IMR-90 (cell line): ENCODE data around the gene GRM8. TPM values are rescaled to one million over a fixed set of nuclear protein-coding genes. Genes with fewer than 3 reads are reported as not detected.

Source experiments
- ATAC-seq: fragments of 200-7000 bp; cut with Tn5 transposase; 2 replicates; pipeline ENCODE4 v1.9.1; 2020; ENCODE audit warnings: low read depth, mild to moderate bottlenecking, moderate library complexity
- BruUV-seq: library from RNA; stranded (reverse); fragments of 400-500 nt; replicated peaks from 2 replicates; lab custom pipeline; 2021; lab: Mats Ljungman, UMichigan
- CTCF ChIA-PET: fragments of 300-600 bp; formaldehyde crosslinking; extraction: SDS; loops from one replicate; lab custom pipeline; 2021; ENCODE audit warnings: antibody characterized with exemption; lab: Yijun Ruan, JAX
- POLR2A ChIA-PET: fragments of 300-600 bp; sonication (Branson Sonifier 250); formaldehyde crosslinking; loops from one replicate; lab custom pipeline; 2022; ENCODE audit warnings: antibody characterized with exemption; ENCODE audit not compliant: unreplicated experiment; lab: Charles Lee
- DNase-seq: peaks from one replicate; pipeline ENCODE4 v3.0.0; 2013
- H2AFZ ChIP-seq: replicated peaks from 2 replicates; pipeline ENCODE3; 2013; ENCODE audit warnings: low read length, mild to moderate bottlenecking; ENCODE audit not compliant: poor library complexity
- H2AK5ac ChIP-seq: 2 replicates; pipeline ENCODE4 v1.6.1; 2013; ENCODE audit warnings: low read depth, low read length, inconsistent platforms
- H2AK9ac ChIP-seq: replicated peaks from 2 replicates; pipeline ENCODE3; 2013; ENCODE audit warnings: mild to moderate bottlenecking, low read depth, low read length, moderate library complexity; ENCODE audit not compliant: poor library complexity
- H2BK120ac ChIP-seq: 2 replicates; pipeline ENCODE4 v1.6.1; 2013; ENCODE audit warnings: low read depth, low read length, inconsistent platforms
- H2BK15ac ChIP-seq: 3 replicates; pipeline ENCODE4 v1.6.1; 2013; ENCODE audit warnings: low read depth, low read length, inconsistent platforms
- H2BK20ac ChIP-seq: 2 replicates; pipeline ENCODE4 v1.6.1; 2013; ENCODE audit warnings: low read depth, mild to moderate bottlenecking, inconsistent platforms, low read length, moderate library complexity
- H2BK5ac ChIP-seq: 2 replicates; pipeline ENCODE4 v1.6.1; 2013; ENCODE audit warnings: mild to moderate bottlenecking, low read depth, low read length, inconsistent platforms; ENCODE audit not compliant: poor library complexity, severe bottlenecking
- H3K14ac ChIP-seq: replicated peaks from 2 replicates; pipeline ENCODE4 v1.6.1; 2013; ENCODE audit warnings: low read depth, low read length, inconsistent platforms
- H3K18ac ChIP-seq: 2 replicates; pipeline ENCODE4 v1.6.1; 2013; ENCODE audit warnings: low read depth, low read length, control low read depth
- H3K23ac ChIP-seq: 2 replicates; pipeline ENCODE4 v1.6.1; 2013; ENCODE audit warnings: low read depth, low read length, inconsistent platforms
- H3K27ac ChIP-seq: 2 replicates; pipeline ENCODE4 v1.5.1; 2013; ENCODE audit warnings: mild to moderate bottlenecking, control low read depth, low read length; ENCODE audit not compliant: insufficient read depth
- H3K27me3 ChIP-seq: 2 replicates; pipeline ENCODE4 v1.6.1; 2013; ENCODE audit warnings: low read length; ENCODE audit not compliant: control insufficient read depth, insufficient read depth
- H3K36me3 ChIP-seq: 2 replicates; pipeline ENCODE4 v1.6.1; 2013; ENCODE audit warnings: low read length, mixed read lengths; ENCODE audit not compliant: control insufficient read depth, insufficient read depth
- H3K4ac ChIP-seq: 2 replicates; pipeline ENCODE4 v1.6.1; 2013; ENCODE audit warnings: low read depth, low read length, inconsistent platforms
- H3K4me1 ChIP-seq: 2 replicates; pipeline ENCODE4 v1.6.1; 2013; ENCODE audit warnings: low read length, mixed read lengths; ENCODE audit not compliant: control insufficient read depth, insufficient read depth
- H3K4me2 ChIP-seq: 2 replicates; pipeline ENCODE4 v1.6.1; 2013; ENCODE audit warnings: low read depth, mild to moderate bottlenecking, control low read depth, low read length, moderate library complexity
- H3K4me3 ChIP-seq: 2 replicates; pipeline ENCODE4 v1.5.1; 2013; ENCODE audit warnings: low read depth, mild to moderate bottlenecking, control low read depth, low read length, moderate library complexity; ENCODE audit not compliant: insufficient read depth
- H3K56ac ChIP-seq: 2 replicates; pipeline ENCODE4 v1.6.1; 2013; ENCODE audit warnings: low read length, inconsistent platforms; ENCODE audit not compliant: insufficient read depth; ENCODE audit errors: extremely low read depth
- H3K79me1 ChIP-seq, 2 experiments: 2 replicates each; pipeline ENCODE4 v1.6.1; 2013; ENCODE audit warnings: low read length in 2 of 2, inconsistent platforms in 1 of 2, low read depth in 1 of 2
- H3K9ac ChIP-seq: 2 replicates; pipeline ENCODE4 v1.6.1; 2013; ENCODE audit warnings: low read depth, low read length, control low read depth
- H3K9me1 ChIP-seq: 2 replicates; pipeline ENCODE4 v1.6.1; 2013; ENCODE audit warnings: low read length, inconsistent platforms; ENCODE audit not compliant: insufficient read depth
- H3K9me3 ChIP-seq: 2 replicates; pipeline ENCODE4 v1.6.1; 2013; ENCODE audit warnings: low read length; ENCODE audit not compliant: control insufficient read depth, insufficient read depth
- H4K20me1 ChIP-seq: 2 replicates; pipeline ENCODE4 v1.6.1; 2013; ENCODE audit warnings: low read length, inconsistent platforms; ENCODE audit not compliant: insufficient read depth
- H4K5ac ChIP-seq: 2 replicates; pipeline ENCODE4 v1.6.1; 2013; ENCODE audit warnings: mild to moderate bottlenecking, low read depth, low read length, control low read depth
- H4K8ac ChIP-seq, 2 experiments: 2 replicates each; pipeline ENCODE4 v1.6.1; 2013; ENCODE audit warnings: low read depth in 2 of 2, low read length in 2 of 2, control low read depth in 1 of 2, inconsistent platforms in 1 of 2
- H4K91ac ChIP-seq: 2 replicates; pipeline ENCODE4 v1.6.1; 2013; ENCODE audit warnings: low read depth, low read length, inconsistent platforms; ENCODE audit not compliant: insufficient read depth
- BHLHE40 ChIP-seq: fragments of 150-350 bp; IDR thresholded peaks from 2 replicates; pipeline ENCODE4 v1.6.1; 2016; ENCODE audit warnings: mild to moderate bottlenecking, low read depth, low read length
- CEBPB ChIP-seq: IDR thresholded peaks from 2 replicates; pipeline ENCODE4 v1.6.1; 2012; ENCODE audit warnings: low read depth, low read length, improper control_type of control experiment
- CHD1 ChIP-seq: IDR thresholded peaks from 2 replicates; pipeline ENCODE4 v1.6.1; 2012; ENCODE audit warnings: low read depth, low read length, improper control_type of control experiment
- CTCF ChIP-seq: conservative IDR thresholded peaks from 2 replicates; pipeline ENCODE4 v1.5.1; 2012; ENCODE audit warnings: mild to moderate bottlenecking, low read depth, low read length, improper control_type of control experiment
- ELK1 ChIP-seq: fragments of 150-350 bp; IDR thresholded peaks from 2 replicates; pipeline ENCODE4 v1.6.1; 2016; ENCODE audit warnings: low read depth, mild to moderate bottlenecking, low read length, moderate library complexity, borderline replicate concordance
- FOS ChIP-seq: fragments of 150-350 bp; IDR thresholded peaks from 2 replicates; pipeline ENCODE4 v1.6.1; 2016; ENCODE audit warnings: low read depth, low read length
- MAFK ChIP-seq: IDR thresholded peaks from 2 replicates; pipeline ENCODE4 v1.6.1; 2012; ENCODE audit warnings: low read depth, low read length, improper control_type of control experiment
- MAZ ChIP-seq: IDR thresholded peaks from 2 replicates; pipeline ENCODE4 v1.6.1; 2012; ENCODE audit warnings: low read depth, mild to moderate bottlenecking, low read length, improper control_type of control experiment, moderate library complexity, borderline replicate concordance
- MXI1 ChIP-seq: IDR thresholded peaks from 2 replicates; pipeline ENCODE4 v1.6.1; 2012; ENCODE audit warnings: low read depth, mild to moderate bottlenecking, low read length, moderate library complexity, borderline replicate concordance
- NFE2L2 ChIP-seq: fragments of 150-350 bp; IDR thresholded peaks from 2 replicates; pipeline ENCODE4 v1.6.1; 2016; ENCODE audit warnings: low read depth, mild to moderate bottlenecking, low read length
- POLR2A ChIP-seq: IDR thresholded peaks from 2 replicates; pipeline ENCODE4 v1.6.1; 2012; ENCODE audit warnings: mild to moderate bottlenecking, low read depth, low read length
- RAD21 ChIP-seq: IDR thresholded peaks from 2 replicates; pipeline ENCODE4 v1.6.1; 2012; ENCODE audit warnings: low read length, improper control_type of control experiment
- RCOR1 ChIP-seq: IDR thresholded peaks from 2 replicates; pipeline ENCODE4 v1.6.1; 2012; ENCODE audit warnings: mild to moderate bottlenecking, low read length, improper control_type of control experiment; ENCODE audit not compliant: insufficient replicate concordance
- RFX5 ChIP-seq: IDR thresholded peaks from 2 replicates; pipeline ENCODE4 v1.8.0; 2012; ENCODE audit warnings: low read depth, mild to moderate bottlenecking, low read length, moderate library complexity
- SMC3 ChIP-seq: fragments of 150-350 bp; IDR thresholded peaks from 2 replicates; pipeline ENCODE4 v1.6.1; 2016; ENCODE audit warnings: low read depth, mild to moderate bottlenecking, antibody characterized with exemption, low read length, moderate library complexity
- USF2 ChIP-seq: fragments of 150-350 bp; IDR thresholded peaks from 2 replicates; pipeline ENCODE4 v1.6.1; 2017; ENCODE audit warnings: mild to moderate bottlenecking, antibody characterized with exemption, low read length, low read depth
- WGBS, 2 experiments: methylation state at CpG; one replicate each; pipeline versions ENCODE4 v1.1.5 to v1.1.7; 2013; ENCODE audit warnings: missing lambda C conversion rate in 2 of 2; ENCODE audit not compliant: insufficient read length in 1 of 2; ENCODE audit errors: extremely low coverage in 2 of 2; 5-methylcytosine and 5-hydroxymethylcytosine counted together
- dilution Hi-C: fragments of 300-500 bp; cut with HindIII; formaldehyde crosslinking; loops from one replicate; pipeline ENCODE4 v1.14.3; 2018; ENCODE audit warnings: low sequenced_read_pairs; ENCODE audit not compliant: unreplicated experiment
- in situ Hi-C: fragments of 300-500 bp; cut with MboI; formaldehyde crosslinking; loops from 3 replicates; pipeline ENCODE4 v1.14.3; 2019; ENCODE audit warnings: low sequenced_read_pairs, inconsistent platforms, mixed read lengths
- intact Hi-C: fragments of 100-400 bp; cut with micrococcal nuclease; formaldehyde crosslinking; loops from 2 replicates; pipeline ENCODE4 v1.10.0; 2022
- polyA plus RNA-seq, 3 experiments: library from polyadenylated mRNA; depleted of rRNA; stranded (reverse); fragments of >200 nt; gene quantifications; 2 replicates each; pipeline ENCODE4 v1.2.3, GENCODE V29; 2012; ENCODE audit warnings: low replicate concordance in 1 of 3
- total RNA-seq: library from RNA; depleted of rRNA; stranded (reverse); fragments of >200 nt; gene quantifications from 2 replicates; pipeline ENCODE4 v1.2.3, GENCODE V29; 2012

The GRM8 gene
- total and polyA plus RNA-seq, 2 of the 4 experiments (the other 2 are of a cell fraction) = not detected

- no CpG with 5 or more reads among the region's 4 CpGs for WGBS, 2 experiments
- dilution Hi-C loops (no loop called here), intact Hi-C loops (no loop called here), in situ Hi-C loops (no loop called here)
- Histone ChIP-seq H3K23ac (no peak overlapping the region), H3K9me1 (no peaks in the 10 kb centered on the region), H3K27me3 (no peaks in the 10 kb centered on the region), H3K56ac (no peak overlapping the region), H2AFZ (no peak overlapping the region), H3K9ac (no peak overlapping the region), H4K20me1 (no peaks in the 10 kb centered on the region), H3K14ac (no peak overlapping the region), H3K36me3 (no peaks in the 10 kb centered on the region), H3K18ac (no peak overlapping the region), H3K4ac (no peak overlapping the region), H4K5ac (no peak overlapping the region), H2BK120ac (no peak overlapping the region), H3K79me1 (no peaks in the 10 kb centered on the region), H2BK15ac (no peak overlapping the region), H3K4me2 (no peak overlapping the region), H4K91ac (no peak overlapping the region), H3K9me3 (peaks cover 10% of the 10 kb centered on the region), H3K4me3 (no peak overlapping the region), H3K27ac (no peak overlapping the region), H4K8ac (no peak overlapping the region), H2BK20ac (no peak overlapping the region), H2BK5ac (no peak overlapping the region), H3K4me1 (no peaks in the 10 kb centered on the region), H2AK9ac (no peak overlapping the region), H2AK5ac (no peak overlapping the region)
- no peak for TF ChIP-seq CEBPB
- no peak for TF ChIP-seq NFE2L2
- no peak for TF ChIP-seq RCOR1
- TF ChIP-seq FOS = no peak
- TF ChIP-seq POLR2A = no peak
- no peak for TF ChIP-seq ELK1
- TF ChIP-seq CTCF = no peak
- TF ChIP-seq RAD21 = no peak
- TF ChIP-seq MAZ = no peak
- TF ChIP-seq CHD1 = no peak
- no peak for TF ChIP-seq SMC3
- no peak for TF ChIP-seq MXI1
- no peak for TF ChIP-seq MAFK
- TF ChIP-seq USF2 = no peak
- no peak for TF ChIP-seq RFX5
- no peak for TF ChIP-seq BHLHE40
- CTCF ChIA-PET = no interaction called here
- POLR2A ChIA-PET = no interaction called here
- no peak for ATAC-seq
- DNase-seq = no peak
- no TSS peak for BruUV-seq
Observed at GRCh38 chr7:126662856-126663255, 589.9 kb downstream of the GRM8 start.
